ENCODE measurements around the gene CDH4. TPM values are rescaled to one million over a fixed set of nuclear protein-coding genes. Genes with fewer than 3 reads are reported as not detected.

CDH4 gene
- total and polyA plus RNA-seq, 11 donors, result 0.04 to 0.54 (median 0.08) TPM; not detected in 1

- H3K36me3 ChIP-seq, result no peaks in the 10 kb centered on the region
- H3K4me3 ChIP-seq, result no peak overlapping the region
- no peak overlapping the region for H3K27ac ChIP-seq
- DNase-seq (peak in 1 of 5 donors; percentile 31), ATAC-seq (no peak)
- 75 to 79% (median 77%) methylated on average over 18 to 21 of the region's 21 CpGs for WGBS, 4 donors
- TF ChIP-seq, protein P1, sequence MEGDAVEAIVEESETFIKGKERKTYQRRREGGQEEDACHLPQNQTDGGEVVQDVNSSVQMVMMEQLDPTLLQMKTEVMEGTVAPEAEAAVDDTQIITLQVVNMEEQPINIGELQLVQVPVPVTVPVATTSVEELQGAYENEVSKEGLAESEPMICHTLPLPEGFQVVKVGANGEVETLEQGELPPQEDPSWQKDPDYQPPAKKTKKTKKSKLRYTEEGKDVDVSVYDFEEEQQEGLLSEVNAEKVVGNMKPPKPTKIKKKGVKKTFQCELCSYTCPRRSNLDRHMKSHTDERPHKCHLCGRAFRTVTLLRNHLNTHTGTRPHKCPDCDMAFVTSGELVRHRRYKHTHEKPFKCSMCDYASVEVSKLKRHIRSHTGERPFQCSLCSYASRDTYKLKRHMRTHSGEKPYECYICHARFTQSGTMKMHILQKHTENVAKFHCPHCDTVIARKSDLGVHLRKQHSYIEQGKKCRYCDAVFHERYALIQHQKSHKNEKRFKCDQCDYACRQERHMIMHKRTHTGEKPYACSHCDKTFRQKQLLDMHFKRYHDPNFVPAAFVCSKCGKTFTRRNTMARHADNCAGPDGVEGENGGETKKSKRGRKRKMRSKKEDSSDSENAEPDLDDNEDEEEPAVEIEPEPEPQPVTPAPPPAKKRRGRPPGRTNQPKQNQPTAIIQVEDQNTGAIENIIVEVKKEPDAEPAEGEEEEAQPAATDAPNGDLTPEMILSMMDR (IDR thresholded peaks at IDR 0.05), result no peak
- TF ChIP-seq POLR2A (IDR thresholded peaks at IDR 0.05), result no peak
- H3K9me3 ChIP-seq, result no peaks in the 10 kb centered on the region
- H3K27me3 ChIP-seq, result peaks cover 0 to 56% (median 5%) of the 10 kb centered on the region in 9 donors
- intact Hi-C loops (cut with DNase I), result loop anchor here in 2 of 10 donors (5.0 kb wide), 2 partner anchors 1674 to 1829 kb away; no protein-coding TSS in a partner anchor
- H3K4me1 ChIP-seq, result peaks cover 0 to 4% (median 0%) of the 10 kb centered on the region in 12 donors
Measured at GRCh38 chr20:61885759-61886715, 634.0 kb downstream of the CDH4 start.

DNA sequence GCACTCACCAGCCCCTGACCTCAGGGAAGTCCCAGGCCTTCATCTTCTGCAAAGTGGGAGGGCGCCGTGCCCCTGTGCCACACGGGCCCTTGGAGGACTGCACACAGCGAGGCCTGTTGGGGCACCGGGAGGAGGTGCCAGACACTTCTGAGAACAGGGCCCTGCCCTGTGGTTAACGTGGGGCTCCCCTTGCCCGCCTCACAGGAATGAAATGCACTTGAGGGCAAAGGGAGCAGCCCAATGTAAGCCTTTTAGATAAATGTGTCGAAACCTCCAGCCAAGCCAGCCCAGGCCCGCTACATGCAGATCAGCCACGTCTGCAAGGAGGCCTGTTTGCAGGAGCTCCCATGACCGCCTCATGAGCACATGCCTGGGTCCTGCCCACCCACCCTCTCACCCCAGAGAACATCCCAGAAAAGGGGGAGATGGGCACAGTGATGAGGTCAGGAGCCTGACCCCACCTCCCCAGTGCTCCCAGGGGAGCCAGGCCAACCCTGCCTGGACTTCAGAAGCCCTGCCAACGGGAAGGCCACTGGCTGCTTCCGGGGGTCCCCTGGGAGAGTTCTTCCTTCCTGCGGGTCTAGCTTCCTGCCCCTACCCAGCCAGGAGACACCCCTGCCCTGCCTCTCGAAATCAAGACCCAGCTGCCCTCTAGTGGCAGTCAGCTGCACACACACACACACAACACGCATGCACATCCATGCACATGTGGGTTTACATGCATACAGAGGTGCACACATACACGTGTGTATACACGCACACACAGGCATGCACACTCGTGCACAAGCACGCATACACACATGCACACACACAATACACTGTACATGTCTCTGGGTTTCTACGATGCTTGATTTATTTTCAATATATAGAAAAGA is 634.9 kb downstream of the CDH4 start:
- no peak for TF ChIP-seq POLR2A (IDR thresholded peaks at IDR 0.05)
- TF ChIP-seq, protein P1 (IDR thresholded peaks at IDR 0.05), result peak; percentile 45 to 67 (median 54)
- Histone ChIP-seq H3K4me3 (no peak overlapping the region), H3K9me3 (no peaks in the 10 kb centered on the region), H3K27ac (no peak overlapping the region), H3K4me1 (peaks cover 0 to 4% (median 0%) of the 10 kb centered on the region in 12 donors), H3K27me3 (peaks cover 0 to 55% (median 5%) of the 10 kb centered on the region in 9 donors), H3K36me3 (no peaks in the 10 kb centered on the region)
- intact Hi-C loops (cut with DNase I), result loop anchor here in 2 of 10 donors (5.0 kb wide), 2 partner anchors 1675 to 1830 kb away; no protein-coding TSS in a partner anchor
- ATAC-seq, result peak in 2 of 4 donors; percentile 39 to 62
- DNase-seq, result peak in 1 of 5 donors; percentile 60
- WGBS, 4 donors, result 49 to 63% (median 56%) methylated on average over 17 to 21 of the region's 21 CpGs

- WGBS, 4 donors, result 40 to 53% (median 44%) methylated on average over 13 of the region's 13 CpGs
- Histone ChIP-seq H3K4me1 (peaks cover 0 to 4% (median 0%) of the 10 kb centered on the region in 12 donors), H3K36me3 (no peaks in the 10 kb centered on the region), H3K4me3 (no peak overlapping the region), H3K27me3 (peaks cover 0 to 49% (median 5%) of the 10 kb centered on the region in 9 donors), H3K27ac (no peak overlapping the region), H3K9me3 (no peaks in the 10 kb centered on the region)
- intact Hi-C loops (cut with DNase I), result loop anchor here in 2 of 10 donors (5.0 kb wide), 2 partner anchors 1675 to 1830 kb away; no protein-coding TSS in a partner anchor
- peak in 1 of 5 donors; percentile 28 for DNase-seq
- ATAC-seq, result no peak
- TF ChIP-seq, protein P1 (IDR thresholded peaks at IDR 0.05), result no peak
- no peak for TF ChIP-seq POLR2A (IDR thresholded peaks at IDR 0.05)
Measured at GRCh38 chr20:61887596-61888093, 635.6 kb downstream of the CDH4 start.
